HFFc6 (cell line): Measurements from ENCODE around the gene PLAGL2. TPM values are rescaled to one million over a fixed set of nuclear protein-coding genes. Genes with fewer than 3 reads are reported as not detected.

Source experiments
- DNase-seq: peaks from one replicate; pipeline ENCODE4 v3.0.0-alpha.2; 2018
- H3K27ac Mint-ChIP-seq: 2 replicates; pipeline ENCODE4 v1.8.0; 2020; ENCODE audit warnings: mild to moderate bottlenecking, mixed read lengths
- H3K27me3 Mint-ChIP-seq: 2 replicates; pipeline ENCODE4 v1.8.0; 2021; ENCODE audit warnings: mild to moderate bottlenecking, moderate library complexity, mixed read lengths; ENCODE audit not compliant: insufficient read depth
- H3K36me3 Mint-ChIP-seq: 2 replicates; pipeline ENCODE4 v1.8.0; 2021; ENCODE audit warnings: low read depth, mixed read lengths
- H3K4me1 Mint-ChIP-seq: 2 replicates; pipeline ENCODE4 v1.8.0; 2020; ENCODE audit warnings: low read depth, mixed read lengths
- H3K4me3 Mint-ChIP-seq: 2 replicates; pipeline ENCODE4 v1.8.0; 2020; ENCODE audit warnings: mild to moderate bottlenecking, moderate library complexity, mixed read lengths
- H3K9me3 Mint-ChIP-seq: 2 replicates; pipeline ENCODE4 v1.8.0; 2020; ENCODE audit warnings: mild to moderate bottlenecking, mixed read lengths
- CTCF ChIP-seq: fragments of 200-600 bp; sonication (generic); IDR thresholded peaks from 2 replicates; pipeline ENCODE4 v1.5.0; 2021; ENCODE audit warnings: antibody characterized with exemption, mild to moderate bottlenecking
- total RNA-seq, 6 experiments: library from RNA; stranded (reverse); fragmentation: NEBNext Ultra II Directional; extraction: Animal tissue kit (Norgen Biotek cat#: 25700); gene quantifications; 2 replicates in 1 of 6; 3 replicates in 5 of 6; pipeline ENCODE4 v1.2.3, GENCODE V29; 2021

The PLAGL2 gene
- total RNA-seq, 6 experiments from 2014 or later: 8.5 to 11.1 (median 9.5) TPM

- Mint-ChIP-seq H3K27me3 (no peaks in the 10 kb centered on the region; the same call in 1 of the 2 replicates), H3K36me3 (peaks cover 36% of the 10 kb centered on the region), H3K9me3 (no peaks in the 10 kb centered on the region), H3K27ac (no peak overlapping the region), H3K4me1 (peaks cover 13% of the 10 kb centered on the region), H3K4me3 (no peak overlapping the region)
- no peak for TF ChIP-seq CTCF
- no peak for DNase-seq
Observed at GRCh38 chr20:32157611-32158010, 49.9 kb downstream of the PLAGL2 start.

- peak overlapping the region; percentile 50 for H3K27ac Mint-ChIP-seq
- no peaks in the 10 kb centered on the region for H3K9me3 Mint-ChIP-seq
- no peak overlapping the region for H3K4me3 Mint-ChIP-seq
- TF ChIP-seq CTCF: 0 out of 2 replicates have a peak, but pooled peaks have one; percentile 9
- H3K36me3 Mint-ChIP-seq: peaks cover 36% of the 10 kb centered on the region
- H3K27me3 Mint-ChIP-seq: no peaks in the 10 kb centered on the region; the same call in 1 of the 2 replicates
- peaks cover 13% of the 10 kb centered on the region for H3K4me1 Mint-ChIP-seq
- peak; percentile 42 for DNase-seq
Observed at GRCh38 chr20:32155017-32155981, 52.2 kb downstream of the PLAGL2 start.

GRCh38 chr20:32153771-32154170, 53.8 kb downstream of the PLAGL2 start:
- no peak for DNase-seq
- H3K9me3 Mint-ChIP-seq: no peaks in the 10 kb centered on the region
- TF ChIP-seq CTCF: no peak
- H3K27me3 Mint-ChIP-seq: no peaks in the 10 kb centered on the region; the same call in 1 of the 2 replicates
- H3K4me3 Mint-ChIP-seq: no peak overlapping the region
- H3K36me3 Mint-ChIP-seq: peaks cover 32% of the 10 kb centered on the region
- no peak overlapping the region for H3K27ac Mint-ChIP-seq
- H3K4me1 Mint-ChIP-seq: peaks cover 13% of the 10 kb centered on the region

GRCh38 chr20:32153156-32153665, 54.3 kb downstream of the PLAGL2 start:
- Mint-ChIP-seq H3K9me3 (no peaks in the 10 kb centered on the region), H3K36me3 (peaks cover 28% of the 10 kb centered on the region), H3K4me3 (no peak overlapping the region), H3K27me3 (no peaks in the 10 kb centered on the region; the same call in 1 of the 2 replicates), H3K27ac (no peak overlapping the region), H3K4me1 (peaks cover 13% of the 10 kb centered on the region)
- no peak for DNase-seq
- TF ChIP-seq CTCF: no peak

- Mint-ChIP-seq H3K27ac (no peak overlapping the region), H3K27me3 (no peaks in the 10 kb centered on the region; the same call in 1 of the 2 replicates), H3K4me1 (peaks cover 13% of the 10 kb centered on the region), H3K9me3 (no peaks in the 10 kb centered on the region), H3K4me3 (no peak overlapping the region), H3K36me3 (peaks cover 23% of the 10 kb centered on the region)
- no peak for DNase-seq
- TF ChIP-seq CTCF: no peak
Observed at GRCh38 chr20:32152421-32153155, 55.0 kb downstream of the PLAGL2 start.
